Endothelial cell (in vitro differentiated cells): ENCODE results near the gene ANO6. TPM values are rescaled to one million over a fixed set of nuclear protein-coding genes. Genes with fewer than 3 reads are reported as not detected.

Experiments used
- DNase-seq: peaks from one replicate; pipeline ENCODE4 v3.0.0; 2021; ENCODE audit warnings: low spot score
- H3K27ac Mint-ChIP-seq: one replicate; pipeline ENCODE4 v1.8.0; 2021; ENCODE audit warnings: mixed read lengths, inconsistent platforms; ENCODE audit not compliant: unreplicated experiment
- H3K27me3 Mint-ChIP-seq: one replicate; pipeline ENCODE4 v1.8.0; 2021; ENCODE audit warnings: mild to moderate bottlenecking, moderate library complexity, mixed read lengths, inconsistent platforms; ENCODE audit not compliant: unreplicated experiment
- H3K36me3 Mint-ChIP-seq: one replicate; pipeline ENCODE4 v1.8.0; 2021; ENCODE audit warnings: mild to moderate bottlenecking, low read depth, mixed read lengths, inconsistent platforms; ENCODE audit not compliant: unreplicated experiment
- H3K4me1 Mint-ChIP-seq: one replicate; pipeline ENCODE4 v1.8.0; 2021; ENCODE audit warnings: mild to moderate bottlenecking, mixed read lengths, inconsistent platforms; ENCODE audit not compliant: unreplicated experiment
- H3K4me3 Mint-ChIP-seq: one replicate; pipeline ENCODE4 v1.8.0; 2021; ENCODE audit warnings: mild to moderate bottlenecking, mixed read lengths, inconsistent platforms; ENCODE audit not compliant: unreplicated experiment
- H3K9me3 Mint-ChIP-seq: one replicate; pipeline ENCODE4 v1.8.0; 2021; ENCODE audit warnings: mixed read lengths, inconsistent platforms; ENCODE audit not compliant: unreplicated experiment
- total RNA-seq: library from RNA; stranded (reverse); fragmentation: NEBNext Ultra II Directional; extraction: Animal tissue kit (Norgen Biotek cat#: 25700); gene quantifications from one replicate; pipeline ENCODE4 v1.2.1, GENCODE V29; 2021; ENCODE audit not compliant: unreplicated experiment
- TF ChIP-seq, protein P1 (sequence below): fragments of 200-600 bp; sonication (generic); IDR thresholded peaks from one replicate; pipeline ENCODE4 v1.5.0; 2021; ENCODE audit warnings: antibody characterized with exemption; ENCODE audit not compliant: unreplicated experiment

ANO6 gene
- total RNA-seq, 1 donor from 2014 or later = 50.8 TPM

DNA sequence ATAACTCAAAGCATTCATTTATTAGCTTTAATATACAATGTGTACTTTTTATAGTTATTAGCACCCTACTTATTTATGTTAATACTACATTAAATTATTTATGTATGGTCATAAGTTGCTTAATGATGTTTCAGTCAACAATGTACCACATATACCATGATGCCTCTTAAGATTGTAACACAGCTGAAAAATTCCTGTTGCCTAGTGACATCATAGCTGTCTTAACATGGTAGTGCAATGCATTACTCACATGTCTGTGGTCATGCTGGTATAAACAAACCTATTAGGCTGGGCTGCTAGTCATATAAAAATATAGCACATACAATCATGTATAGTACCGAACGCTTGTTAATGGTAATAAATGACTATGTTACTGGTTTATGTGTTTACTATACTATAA lies 120.4 kb downstream of the ANO6 start:
- H3K4me1 Mint-ChIP-seq = no peaks in the 10 kb centered on the region
- H3K4me3 Mint-ChIP-seq = no peak overlapping the region
- no peak for DNase-seq
- TF ChIP-seq, protein P1, sequence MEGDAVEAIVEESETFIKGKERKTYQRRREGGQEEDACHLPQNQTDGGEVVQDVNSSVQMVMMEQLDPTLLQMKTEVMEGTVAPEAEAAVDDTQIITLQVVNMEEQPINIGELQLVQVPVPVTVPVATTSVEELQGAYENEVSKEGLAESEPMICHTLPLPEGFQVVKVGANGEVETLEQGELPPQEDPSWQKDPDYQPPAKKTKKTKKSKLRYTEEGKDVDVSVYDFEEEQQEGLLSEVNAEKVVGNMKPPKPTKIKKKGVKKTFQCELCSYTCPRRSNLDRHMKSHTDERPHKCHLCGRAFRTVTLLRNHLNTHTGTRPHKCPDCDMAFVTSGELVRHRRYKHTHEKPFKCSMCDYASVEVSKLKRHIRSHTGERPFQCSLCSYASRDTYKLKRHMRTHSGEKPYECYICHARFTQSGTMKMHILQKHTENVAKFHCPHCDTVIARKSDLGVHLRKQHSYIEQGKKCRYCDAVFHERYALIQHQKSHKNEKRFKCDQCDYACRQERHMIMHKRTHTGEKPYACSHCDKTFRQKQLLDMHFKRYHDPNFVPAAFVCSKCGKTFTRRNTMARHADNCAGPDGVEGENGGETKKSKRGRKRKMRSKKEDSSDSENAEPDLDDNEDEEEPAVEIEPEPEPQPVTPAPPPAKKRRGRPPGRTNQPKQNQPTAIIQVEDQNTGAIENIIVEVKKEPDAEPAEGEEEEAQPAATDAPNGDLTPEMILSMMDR = no peak
- H3K9me3 Mint-ChIP-seq = no peaks in the 10 kb centered on the region
- H3K27me3 Mint-ChIP-seq = no peaks in the 10 kb centered on the region
- no peak overlapping the region for H3K27ac Mint-ChIP-seq
- H3K36me3 Mint-ChIP-seq = peaks cover 6% of the 10 kb centered on the region

DNA sequence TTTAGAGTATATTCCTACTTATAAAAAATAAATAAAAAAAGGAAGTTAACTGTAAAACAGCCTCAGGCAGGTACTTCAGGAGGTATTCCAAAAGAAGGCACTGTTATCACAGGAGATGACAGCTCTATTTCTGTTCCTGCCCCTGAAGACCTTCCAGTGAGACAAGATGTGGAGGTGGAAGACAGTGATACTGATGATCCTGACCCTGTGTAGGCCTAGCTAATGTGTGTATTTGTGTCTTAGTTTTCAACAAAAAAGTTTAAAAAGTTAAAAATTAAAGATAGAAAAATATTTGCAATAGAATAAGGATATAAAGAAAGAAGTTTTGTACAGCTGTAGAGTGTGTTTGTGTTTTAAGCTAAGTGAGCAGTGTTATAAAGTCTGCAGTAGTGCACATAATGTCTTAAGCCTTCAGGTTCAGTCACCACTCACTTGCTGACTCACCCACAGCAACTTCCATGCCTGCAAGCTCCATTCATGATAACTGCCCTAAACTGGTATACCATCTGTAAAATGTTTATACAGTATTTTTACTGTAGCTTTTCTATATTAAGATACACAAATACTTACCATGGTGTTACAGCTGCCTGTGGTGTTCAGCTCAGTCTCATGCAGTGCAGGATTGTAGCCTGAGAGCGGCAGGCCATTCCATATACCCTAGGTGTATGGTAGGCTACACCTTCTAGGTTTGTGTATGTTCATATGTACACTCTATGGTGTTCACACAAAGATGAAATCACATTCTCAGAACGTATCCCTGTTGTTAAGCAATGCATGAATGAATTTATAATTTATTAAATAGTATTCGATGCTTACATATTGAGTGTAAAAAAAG lies 121.1 kb downstream of the ANO6 start:
- Mint-ChIP-seq H3K4me1 (no peaks in the 10 kb centered on the region), H3K4me3 (no peak overlapping the region), H3K27ac (no peak overlapping the region), H3K27me3 (no peaks in the 10 kb centered on the region), H3K9me3 (no peaks in the 10 kb centered on the region), H3K36me3 (peaks cover 7% of the 10 kb centered on the region)
- TF ChIP-seq, protein P1 = no peak
- no peak for DNase-seq

DNA sequence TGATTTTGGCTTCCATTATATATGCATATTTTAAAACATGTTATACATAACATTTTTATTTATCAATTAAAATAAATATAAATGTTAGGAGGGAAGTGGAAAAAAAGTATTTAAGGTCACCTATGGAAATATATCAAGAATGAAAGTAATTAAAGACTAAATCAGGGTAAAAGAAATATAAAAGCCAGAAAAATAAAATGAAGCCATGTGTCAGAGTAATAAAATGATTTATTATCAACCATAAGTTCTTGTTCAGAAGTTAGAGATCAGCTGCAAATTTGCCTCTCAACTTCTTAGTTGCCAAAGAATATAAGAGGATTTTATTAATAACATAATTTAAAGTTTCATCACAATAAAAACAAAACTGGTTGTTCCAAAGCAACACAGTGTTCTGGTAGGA lies 121.9 kb downstream of the ANO6 start:
- TF ChIP-seq, protein P1 = no peak
- Mint-ChIP-seq H3K4me3 (no peak overlapping the region), H3K9me3 (no peaks in the 10 kb centered on the region), H3K27me3 (peaks cover 3% of the 10 kb centered on the region), H3K27ac (no peak overlapping the region), H3K4me1 (peaks cover 1% of the 10 kb centered on the region), H3K36me3 (peaks cover 8% of the 10 kb centered on the region)
- DNase-seq = no peak

DNA sequence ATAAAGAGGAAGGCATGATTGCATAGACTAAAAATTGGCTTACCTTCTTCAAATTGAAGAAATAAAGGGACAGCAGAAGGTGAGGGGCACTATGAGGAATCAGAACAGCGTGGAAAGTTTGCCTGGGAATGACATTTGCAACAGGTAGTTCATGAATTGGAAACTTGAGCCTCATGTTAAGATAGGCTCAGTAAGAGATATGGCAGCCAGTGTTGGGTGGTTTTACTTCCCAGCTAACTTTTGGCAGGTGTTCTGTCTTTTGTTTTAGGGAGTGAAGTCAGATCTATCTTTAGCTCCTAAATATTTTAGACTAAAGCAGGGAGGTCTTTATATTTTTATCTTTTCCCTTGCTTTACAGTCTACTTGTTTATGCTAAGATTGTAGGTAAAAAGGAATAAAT lies 122.4 kb downstream of the ANO6 start:
- no peak overlapping the region for H3K27ac Mint-ChIP-seq
- no peak overlapping the region for H3K4me3 Mint-ChIP-seq
- peaks cover 4% of the 10 kb centered on the region for H3K27me3 Mint-ChIP-seq
- TF ChIP-seq, protein P1 = no peak
- H3K4me1 Mint-ChIP-seq = peaks cover 2% of the 10 kb centered on the region
- H3K36me3 Mint-ChIP-seq = peaks cover 8% of the 10 kb centered on the region
- DNase-seq = no peak
- no peaks in the 10 kb centered on the region for H3K9me3 Mint-ChIP-seq

DNA sequence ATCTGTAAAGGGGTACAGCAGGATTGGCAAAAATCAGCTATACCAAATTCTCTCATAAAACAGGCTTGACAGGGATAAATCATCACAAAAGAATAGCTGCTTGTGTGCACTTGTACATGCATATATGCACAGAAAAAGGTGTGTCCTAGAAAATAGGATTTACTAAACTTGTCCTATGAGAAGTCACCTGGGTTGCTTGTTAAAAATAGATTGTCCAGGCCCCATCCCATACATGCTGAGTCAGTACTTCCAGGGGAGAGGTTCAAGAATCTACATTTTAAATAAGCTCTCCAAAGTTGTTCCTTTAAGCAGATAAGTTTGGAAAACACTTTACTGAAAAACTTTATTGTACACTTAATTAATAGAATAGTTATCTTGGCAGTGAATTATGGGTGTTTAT lies 123.1 kb downstream of the ANO6 start:
- Mint-ChIP-seq H3K27ac (no peak overlapping the region), H3K4me1 (peaks cover 2% of the 10 kb centered on the region), H3K4me3 (no peak overlapping the region), H3K9me3 (no peaks in the 10 kb centered on the region), H3K27me3 (peaks cover 4% of the 10 kb centered on the region), H3K36me3 (peaks cover 8% of the 10 kb centered on the region)
- DNase-seq = no peak
- TF ChIP-seq, protein P1 = no peak
